Renal pelvis (tissue), 4 donors: ENCODE measurements around the gene MUS81. TPM values are rescaled to one million over a fixed set of nuclear protein-coding genes. Genes with fewer than 3 reads are reported as not detected.
A peak's percentile ranks its signal among the peaks of the same experiment; 100 is the strongest.

Experiments used
- DNase-seq: peaks from one replicate; pipeline ENCODE4 v3.0.0-alpha.2; 2013
- polyA plus RNA-seq, 3 donors: library from polyadenylated mRNA; unstranded; fragments of 120-200 nt; gene quantifications; one replicate each; pipeline ENCODE4 v1.2.1, GENCODE V29; 2013; ENCODE audit not compliant: insufficient read length in 3 of 3

The MUS81 gene
- polyA plus RNA-seq, 3 donors: 50.2 to 59.8 (median 53.4) TPM

DNA sequence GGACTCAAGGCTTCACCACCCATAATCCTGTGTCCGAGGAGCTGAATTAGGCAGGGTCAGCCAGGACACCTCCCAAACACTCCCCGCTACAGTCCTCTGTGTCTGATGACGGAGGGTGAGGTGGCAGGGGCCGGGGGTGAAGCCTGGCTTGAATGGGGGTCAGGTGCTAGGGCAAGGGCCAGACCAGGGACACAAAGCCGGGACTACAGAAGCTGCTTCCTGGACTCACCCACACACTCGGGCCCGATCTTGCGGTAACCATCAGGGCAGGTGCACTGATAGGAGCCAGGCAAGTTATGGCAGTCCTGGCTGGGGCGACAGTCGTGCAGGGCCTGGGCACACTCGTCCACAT is 10.1 kb downstream of the MUS81 start:
- no peak for DNase-seq

DNA sequence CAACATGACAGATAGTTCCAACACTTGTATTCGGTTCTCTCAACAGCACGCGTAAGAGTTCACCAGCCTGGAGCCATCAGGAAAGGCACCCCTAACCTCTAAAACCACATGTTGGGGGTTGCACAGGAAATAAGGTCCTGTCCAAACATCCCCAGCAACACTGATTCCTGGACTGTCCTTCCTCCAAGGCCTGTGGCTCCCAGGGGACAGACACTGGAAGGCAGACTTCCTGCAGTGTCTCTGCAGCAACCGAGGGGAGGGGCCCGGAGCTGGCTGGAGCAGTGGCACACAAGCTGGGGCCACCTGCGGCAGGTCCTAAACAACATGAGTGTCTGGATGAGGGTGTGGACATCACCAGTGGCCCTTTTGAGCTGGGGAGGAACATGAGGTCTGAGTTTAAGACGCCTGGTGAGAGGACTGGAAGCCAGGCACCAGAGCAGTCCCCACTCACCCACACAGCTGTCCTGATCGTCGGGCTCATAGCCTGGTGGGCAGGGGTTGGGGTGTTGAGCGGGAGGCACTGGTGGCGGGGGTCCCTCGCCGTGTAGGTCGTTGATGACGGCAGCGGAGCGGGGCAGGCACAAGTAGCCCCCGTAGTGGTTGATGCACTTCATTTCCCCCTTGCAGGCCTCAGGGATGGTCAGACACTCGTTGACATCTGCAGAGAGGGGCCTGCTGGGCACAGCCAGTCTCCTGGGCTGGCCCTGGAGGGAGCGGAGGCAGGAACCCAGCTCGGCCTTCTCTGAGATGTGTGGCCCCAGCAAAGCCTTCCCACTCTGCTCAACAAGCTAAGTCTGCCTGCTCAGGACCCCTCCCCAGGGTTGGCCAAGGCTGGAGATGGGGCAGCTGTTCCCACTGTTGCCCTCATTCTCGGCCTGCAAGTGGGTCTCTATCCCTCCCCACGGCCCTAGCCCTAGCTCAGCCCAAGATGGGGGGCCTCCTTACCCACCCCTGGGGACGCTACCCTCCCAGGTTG is 10.8 kb downstream of the MUS81 start:
- no peak for DNase-seq

DNA sequence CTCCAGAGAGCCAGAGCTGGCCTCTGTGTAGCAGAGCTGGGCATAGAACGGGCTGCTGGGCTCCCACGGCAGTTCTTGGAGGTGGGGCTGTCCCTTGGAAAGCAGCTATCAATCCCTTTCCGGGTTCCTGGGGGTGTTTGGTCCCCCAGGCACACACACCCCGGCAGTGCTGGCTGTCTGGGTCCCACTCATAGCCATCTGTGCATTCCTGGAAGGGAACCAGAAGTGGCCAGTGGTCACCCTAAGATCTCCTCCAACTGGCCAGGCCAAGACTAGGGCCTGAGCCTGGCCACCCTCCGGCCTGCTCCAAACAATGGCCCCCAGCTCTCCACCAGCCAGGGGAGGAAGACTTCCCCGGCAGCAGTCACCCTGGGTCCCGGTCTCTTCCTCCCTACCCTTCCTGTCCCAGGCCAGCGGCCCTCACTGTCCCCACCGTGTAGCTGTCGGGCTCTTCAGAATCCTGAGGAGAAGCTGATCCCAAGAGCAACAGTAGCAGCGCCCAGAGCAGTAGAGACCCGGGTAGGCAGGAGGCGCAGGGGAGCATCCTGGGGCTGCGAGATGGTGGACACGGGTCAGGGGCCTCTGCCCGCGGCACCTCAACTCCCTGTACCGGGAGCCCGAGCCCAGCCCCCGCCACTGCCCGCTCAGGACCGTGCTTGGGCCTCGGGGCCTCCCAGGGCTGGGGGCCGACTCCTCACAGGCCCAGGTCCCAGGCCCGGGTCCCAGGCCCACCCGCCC is 11.7 kb downstream of the MUS81 start:
- no peak for DNase-seq

DNA sequence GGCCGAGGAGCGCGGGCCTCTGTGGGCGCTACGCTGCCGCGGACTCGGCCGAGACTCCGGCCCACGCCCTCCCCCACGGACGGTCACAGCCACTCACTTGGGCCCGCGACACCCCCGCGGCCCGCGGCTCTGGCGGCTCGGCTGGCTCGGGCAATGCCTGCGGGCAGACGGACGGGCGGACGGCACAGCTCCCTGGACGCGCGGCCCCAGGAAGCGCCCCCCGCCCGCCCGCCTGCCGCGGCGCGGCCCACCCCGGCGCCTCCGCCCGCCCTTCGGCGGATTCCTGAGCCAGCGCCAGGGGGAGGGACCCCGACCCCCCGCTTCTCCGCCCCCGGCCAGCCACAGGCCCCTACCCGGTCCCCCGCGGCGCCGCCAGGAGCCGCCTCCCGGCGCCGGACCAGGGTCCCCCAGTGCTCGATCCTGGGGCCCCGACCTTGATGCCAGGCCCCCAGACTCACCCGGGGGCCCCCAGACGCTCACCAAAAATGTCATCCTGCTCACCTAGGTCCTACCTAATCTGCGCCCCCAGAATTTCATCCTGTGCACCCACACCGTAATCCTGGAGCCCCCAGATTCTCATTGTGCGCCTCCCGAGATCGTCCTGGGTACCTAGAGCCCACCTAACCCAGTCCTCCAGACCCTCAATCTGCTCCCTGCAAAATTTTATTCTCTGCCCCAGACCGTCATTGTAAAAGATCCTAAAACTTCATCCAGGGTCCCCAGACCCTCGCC is 12.5 kb downstream of the MUS81 start, which contains the start of gene EFEMP2:
EFEMP2 (minus strand) TSS at position 215 of the 732 bp plus-strand sequence. CDS start 446 bp downstream, outside the sequence.
- DNase-seq: no peak

DNA sequence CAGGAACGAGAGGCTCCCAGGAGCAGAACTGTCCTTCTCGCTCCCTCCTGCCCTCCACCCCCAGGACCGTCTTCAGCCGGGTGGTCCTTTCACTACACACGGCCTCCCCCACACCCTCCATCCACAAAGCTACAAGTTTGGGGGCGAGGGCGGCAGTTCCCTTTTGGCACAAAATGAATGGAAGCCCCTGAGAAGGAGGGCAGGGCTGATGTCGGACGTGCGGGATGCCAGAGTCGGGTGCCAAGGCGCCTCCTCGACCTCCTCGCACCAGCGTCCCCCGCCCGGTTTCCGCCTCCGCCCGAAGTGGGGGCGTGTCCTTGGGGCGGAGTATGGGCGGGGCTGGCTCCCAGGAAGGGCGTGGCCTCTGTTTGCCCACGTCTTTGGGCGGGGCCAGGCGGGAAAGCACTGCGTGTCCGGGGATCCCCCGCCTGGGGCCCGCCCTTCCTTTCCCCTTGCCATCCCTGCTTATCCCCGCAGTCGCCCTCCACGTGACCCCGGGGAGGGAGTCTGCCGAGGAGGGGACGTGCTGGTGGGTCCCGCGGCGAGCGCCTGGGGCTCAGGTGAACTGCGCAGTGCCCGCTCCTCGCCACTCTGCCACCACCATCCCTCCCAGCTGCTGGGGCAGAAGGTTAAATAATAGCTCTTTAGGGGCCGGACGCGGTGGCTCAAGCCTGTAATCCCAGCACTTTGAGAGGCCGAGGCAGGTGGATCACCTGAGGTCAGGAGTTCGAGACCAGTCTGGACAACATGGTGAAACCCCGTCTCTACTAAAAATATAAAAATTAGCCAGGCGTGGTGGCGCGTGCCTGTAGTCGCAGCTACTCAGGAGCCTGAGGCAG is 13.3 kb downstream of the MUS81 start:
- peak; percentile 91 for DNase-seq

DNA sequence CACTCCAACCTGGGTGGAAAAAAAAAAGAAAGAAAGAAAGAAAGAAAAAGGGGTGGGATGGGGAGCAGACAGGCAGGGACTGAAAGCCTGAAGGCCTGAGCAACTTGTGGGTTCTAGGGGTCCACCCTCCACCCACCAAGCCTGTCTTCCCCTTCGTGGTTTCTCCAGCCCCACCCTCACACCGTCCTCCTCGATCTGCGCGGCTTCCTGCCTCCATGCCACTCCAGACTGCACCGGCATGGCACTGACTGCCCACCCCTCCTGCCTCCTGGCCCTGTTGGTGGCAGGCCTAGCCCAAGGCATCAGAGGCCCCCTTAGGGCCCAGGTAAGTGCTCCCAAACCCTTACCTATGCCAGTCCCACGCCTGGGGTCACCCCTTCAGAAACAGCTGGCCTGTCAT is 19.4 kb downstream of the MUS81 start, which contains the start of gene CTSW:
CTSW (plus strand) TSS at position 221 of the 400 bp plus-strand sequence; CDS start at position 239, 18 bp downstream.
- DNase-seq: no peak

DNA sequence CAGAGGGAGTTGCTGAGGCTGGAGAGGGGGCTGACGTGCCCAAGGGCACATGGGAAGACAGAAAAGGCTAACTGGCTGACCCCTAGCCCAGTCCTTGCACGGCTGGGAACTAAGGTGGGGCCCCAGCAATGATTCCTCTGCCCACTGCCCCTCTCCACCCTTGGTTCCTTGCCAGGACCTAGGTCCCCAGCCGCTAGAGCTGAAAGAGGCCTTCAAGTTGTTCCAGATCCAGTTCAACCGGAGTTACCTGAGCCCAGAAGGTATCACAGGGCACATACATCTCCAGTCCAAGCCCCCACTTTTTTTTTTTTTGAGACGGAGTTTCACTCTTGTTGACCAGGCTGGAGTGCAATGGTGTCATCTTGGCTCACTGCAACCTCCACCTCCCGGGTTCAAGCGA is 19.8 kb downstream of the MUS81 start:
- DNase-seq: no peak

DNA sequence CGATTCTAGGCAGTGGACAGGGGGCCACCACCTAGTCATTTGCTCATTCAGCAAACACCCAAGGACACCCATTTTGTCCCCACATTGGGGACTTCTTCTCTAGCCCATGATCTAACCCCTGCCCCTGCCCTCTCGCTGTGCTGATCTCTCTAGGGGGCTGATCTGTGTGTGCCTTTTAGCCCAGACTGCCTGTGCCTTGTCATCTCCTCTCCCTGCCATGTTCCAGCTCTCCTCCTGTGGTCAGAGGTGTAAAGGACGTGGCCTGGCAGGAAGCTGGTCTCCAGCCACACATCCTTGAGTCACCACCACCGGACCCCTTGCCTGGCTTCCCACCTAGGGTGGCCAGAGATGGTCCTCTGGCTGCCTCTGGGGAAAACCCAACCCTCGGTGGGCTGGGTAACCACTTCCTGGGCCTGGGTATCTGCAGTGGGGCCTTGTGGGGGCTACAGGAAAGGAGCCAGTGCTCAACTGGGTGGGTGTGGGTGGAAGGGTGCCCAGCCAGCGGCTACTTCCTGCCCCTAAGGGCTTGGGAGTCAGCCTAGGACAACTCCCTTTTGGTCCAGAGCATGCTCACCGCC is 20.7 kb downstream of the MUS81 start:
- DNase-seq: no peak

DNA sequence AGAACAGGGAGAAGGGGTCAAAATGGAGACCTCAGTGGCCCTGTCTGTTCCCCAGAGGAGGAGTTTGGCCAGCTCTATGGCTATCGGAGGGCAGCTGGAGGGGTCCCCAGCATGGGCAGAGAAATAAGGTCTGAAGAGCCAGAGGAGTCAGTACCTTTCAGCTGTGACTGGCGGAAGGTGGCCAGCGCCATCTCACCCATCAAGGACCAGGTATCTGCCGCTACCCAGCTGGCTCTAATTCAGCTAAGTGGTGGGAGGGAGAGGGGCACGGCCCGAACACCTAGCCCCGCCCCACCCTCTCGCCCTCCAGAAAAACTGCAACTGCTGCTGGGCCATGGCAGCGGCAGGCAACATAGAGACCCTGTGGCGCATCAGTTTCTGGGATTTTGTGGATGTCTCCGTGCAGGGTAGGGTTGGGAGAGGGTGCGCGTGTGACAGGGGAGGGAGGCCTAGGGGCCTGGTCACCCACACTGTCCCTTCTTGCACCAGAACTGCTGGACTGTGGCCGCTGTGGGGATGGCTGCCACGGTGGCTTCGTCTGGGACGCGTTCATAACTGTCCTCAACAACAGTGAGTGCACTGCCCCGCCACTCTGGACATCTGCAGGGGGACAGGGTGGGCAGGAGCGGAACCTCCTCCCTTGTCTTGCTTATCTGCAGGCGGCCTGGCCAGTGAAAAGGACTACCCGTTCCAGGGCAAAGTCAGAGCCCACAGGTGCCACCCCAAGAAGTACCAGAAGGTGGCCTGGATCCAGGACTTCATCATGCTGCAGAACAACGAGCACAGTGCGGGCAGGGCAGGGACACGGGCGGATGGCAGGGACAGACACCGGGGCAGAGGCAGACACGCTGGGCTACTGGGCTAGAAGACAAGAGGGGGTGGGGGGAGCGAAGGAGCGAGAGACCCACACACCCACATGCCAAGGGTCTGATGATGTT is 22.2 kb downstream of the MUS81 start:
- DNase-seq: no peak

DNA sequence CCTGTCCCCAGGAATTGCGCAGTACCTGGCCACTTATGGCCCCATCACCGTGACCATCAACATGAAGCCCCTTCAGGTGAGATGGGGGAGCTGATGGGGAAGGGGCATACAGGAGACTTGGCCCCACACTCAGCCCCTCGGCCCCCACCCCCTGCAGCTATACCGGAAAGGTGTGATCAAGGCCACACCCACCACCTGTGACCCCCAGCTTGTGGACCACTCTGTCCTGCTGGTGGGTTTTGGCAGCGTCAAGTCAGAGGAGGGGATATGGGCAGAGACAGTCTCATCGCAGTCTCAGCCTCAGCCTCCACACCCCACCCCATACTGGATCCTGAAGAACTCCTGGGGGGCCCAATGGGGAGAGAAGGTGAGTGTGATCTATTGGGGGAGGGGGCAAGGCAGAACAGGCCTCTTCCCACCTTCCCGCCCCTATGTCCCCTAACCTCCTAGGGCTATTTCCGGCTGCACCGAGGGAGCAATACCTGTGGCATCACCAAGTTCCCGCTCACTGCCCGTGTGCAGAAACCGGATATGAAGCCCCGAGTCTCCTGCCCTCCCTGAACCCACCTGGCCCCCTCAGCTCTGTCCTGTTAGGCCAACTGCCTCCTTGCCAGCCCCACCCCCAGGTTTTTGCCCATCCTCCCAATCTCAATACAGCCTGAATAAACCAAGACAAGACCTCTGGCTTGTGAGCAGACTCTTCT is 23.0 kb downstream of the MUS81 start:
- no peak for DNase-seq

DNA sequence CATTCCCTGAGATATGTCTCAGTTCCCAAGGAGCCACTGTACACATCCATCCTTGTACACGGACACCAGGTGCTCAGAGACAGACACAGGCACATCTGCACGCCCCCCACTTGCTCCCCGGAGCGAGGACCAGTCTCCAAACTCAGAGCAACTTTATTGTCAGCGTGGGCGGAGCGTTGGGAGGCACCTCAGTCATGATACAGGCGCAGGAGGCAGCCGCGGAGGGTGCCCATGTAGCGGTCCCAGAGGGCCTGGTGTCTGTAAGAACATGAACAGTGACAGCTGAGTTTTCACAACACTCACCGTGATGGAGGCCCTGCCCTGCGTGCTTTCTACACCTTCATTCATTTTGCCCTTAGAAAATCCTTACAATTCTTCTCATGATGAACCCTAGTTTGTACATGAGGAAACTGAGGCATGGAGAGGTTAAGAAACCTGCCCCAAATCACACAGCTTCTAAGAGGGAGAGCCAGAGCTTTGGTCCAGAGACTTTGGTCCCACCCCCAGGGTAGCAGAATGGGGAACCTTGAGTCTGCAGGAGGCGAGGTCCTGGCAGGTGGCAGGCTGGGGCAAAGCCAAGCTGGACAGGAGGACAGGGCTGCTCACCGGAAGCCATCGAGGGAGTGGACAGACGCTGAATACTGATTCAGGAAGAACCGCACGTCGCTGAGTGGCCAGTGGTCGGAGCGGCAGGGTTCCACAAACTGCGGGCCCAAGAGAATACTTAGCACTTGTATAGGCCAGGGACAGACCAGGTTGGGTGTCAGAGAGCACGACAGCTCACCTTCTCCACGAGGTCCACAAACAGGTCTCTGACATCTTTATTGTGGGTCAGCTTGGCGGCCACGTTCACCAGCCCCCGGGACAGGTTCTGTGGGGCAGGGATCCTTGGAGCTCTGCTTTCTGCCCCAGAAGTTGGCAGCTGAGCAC is 23.8 kb downstream of the MUS81 start:
- no peak for DNase-seq

DNA sequence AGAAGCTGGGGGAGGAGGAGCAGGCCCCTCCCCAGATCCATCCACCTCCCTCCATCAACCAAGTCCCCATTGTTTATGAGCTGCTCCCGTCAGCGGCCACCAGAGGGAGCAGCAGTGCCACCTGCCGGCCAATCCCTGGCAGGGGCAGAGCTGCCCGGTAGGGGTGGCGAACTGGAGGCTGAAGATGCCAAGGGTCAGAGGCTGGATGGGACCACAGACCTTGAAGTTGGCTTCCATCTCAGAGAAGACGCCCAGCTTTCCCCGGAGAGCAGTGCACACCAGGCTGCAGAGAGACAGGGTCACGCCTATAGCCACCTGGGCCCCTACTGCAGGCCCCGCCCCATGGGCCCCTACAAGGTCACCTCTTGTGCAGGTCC is 24.5 kb downstream of the MUS81 start:
- DNase-seq: no peak

DNA sequence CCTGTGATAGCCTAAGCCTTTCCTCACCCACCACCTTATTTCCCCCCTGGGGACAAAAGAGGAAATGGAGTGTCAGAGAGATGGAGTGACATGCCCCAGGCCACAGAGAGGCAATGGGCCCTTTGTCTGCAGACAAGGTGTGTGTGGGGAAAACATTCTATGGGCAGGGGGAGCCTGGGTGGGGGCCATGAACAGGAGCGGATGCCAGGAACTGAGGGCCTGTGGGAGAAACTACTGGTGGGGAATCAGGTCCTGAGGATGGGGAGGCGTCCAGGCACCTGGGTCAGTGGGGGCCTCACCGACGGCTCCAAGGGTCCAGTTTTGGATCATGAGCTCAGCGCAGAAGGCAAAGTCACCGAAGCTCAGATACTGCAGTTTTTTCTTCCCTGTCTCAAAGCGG is 25.0 kb downstream of the MUS81 start:
- no peak for DNase-seq

DNA sequence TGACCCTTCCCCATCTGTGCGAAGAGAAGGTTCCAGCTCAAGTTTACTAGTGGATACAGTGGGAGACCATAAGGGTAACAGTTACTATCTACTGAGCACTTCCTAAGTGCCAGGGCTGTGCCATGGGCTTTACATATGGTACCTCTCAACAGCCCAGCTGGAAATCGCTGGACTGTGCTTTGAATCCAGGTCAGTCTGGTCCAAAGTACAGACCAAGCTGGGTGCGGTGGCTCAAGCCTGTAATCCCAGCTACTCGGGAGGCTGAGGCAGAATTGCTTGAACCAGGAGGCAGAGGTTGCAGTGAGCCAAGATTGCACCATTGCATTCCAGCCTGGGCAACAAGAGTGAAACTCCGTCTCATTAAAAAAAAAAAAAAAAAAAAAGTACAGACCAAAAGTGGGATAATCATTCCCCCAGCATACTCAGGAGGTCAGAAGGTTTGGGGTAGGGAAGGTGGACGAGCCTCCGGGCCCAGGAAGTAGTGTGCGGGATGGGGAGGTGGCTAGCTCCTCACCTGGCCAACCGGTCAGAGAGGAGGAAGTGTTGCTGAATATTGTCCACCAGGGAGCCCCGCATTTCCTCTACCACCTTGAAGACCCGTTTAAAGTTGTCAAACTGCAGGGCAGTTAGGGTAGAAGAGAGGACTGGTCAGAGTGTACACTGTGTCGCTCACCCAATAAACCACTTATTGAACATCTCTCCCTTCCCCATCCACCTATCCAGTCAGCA is 25.7 kb downstream of the MUS81 start:
- no peak for DNase-seq

DNA sequence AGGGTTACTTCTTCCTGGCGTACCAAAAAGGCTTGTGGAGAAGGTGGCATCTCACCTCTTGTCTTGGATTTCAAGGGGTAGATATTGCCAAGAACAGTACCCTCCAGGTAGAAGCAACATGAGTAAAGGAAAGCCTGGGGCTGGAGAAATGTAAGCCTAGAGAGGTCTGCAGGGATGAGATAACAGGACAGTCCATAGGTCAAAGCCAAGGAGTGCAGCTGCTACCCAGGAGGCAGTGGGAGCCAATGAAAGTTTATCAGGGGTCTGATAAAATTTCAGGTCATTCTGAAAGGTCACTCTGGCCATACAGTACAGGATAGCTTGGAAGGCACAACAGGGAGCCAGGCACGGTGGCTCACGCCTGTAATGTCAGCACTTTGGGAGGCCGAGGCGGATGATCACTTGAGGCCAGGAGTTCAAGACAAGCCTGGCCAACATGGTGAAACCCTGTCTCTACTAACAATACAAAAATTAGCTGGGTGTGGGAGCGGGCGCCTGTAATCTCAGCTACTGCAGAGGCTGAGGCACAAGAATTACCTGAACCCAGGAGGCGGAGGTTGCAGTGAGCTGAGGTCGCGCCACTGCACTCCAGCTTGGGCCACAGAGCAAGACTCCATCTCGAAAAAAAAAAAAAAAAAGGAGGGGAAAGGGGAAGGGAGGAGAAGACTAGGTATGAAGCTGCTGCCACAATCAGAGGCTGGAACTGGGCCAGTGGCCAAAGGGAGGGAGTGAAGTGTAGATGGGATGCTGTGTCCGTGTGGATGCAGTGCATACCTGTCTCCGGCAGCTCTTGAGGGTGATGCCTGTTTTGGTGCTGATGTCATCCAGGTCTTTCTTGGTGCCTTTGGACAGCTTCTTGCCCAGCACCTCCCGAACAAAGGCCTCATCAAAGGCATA is 26.8 kb downstream of the MUS81 start:
- no peak for DNase-seq

DNA sequence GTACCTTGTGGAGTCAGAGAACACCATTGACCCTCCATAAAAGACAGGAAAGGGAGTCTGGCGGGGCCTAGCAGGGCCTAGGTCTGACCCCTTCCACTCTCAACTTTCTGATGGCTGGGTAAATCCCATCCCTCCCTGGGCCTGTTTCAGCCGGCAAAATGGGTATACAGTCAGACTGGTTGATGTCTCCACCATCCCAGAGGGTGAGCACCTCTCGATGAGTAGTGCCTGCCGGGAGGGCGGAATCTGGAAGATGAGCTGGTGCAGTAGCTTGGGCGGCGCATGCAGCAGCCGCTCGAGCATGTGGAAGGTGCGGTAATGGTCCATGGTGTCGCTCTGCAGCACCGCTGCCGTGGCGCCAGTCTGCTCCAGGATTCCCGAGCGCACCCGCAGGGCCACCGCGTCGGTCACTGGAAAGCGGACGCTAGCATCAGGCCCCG is 27.5 kb downstream of the MUS81 start:
- no peak for DNase-seq
